TTC549 (cell line): ENCODE data around the gene RABAC1.

ENCODE experiments used
- FAIRE-seq: peaks from 2 replicates; lab custom pipeline; 2012; peaks lifted over from hg19 to GRCh38; lab: Jason Lieb, UNC

Gene RABAC1

GRCh38 chr19:41928754-41929535, 30.2 kb downstream of the RABAC1 start:
- no peak for FAIRE-seq

GRCh38 chr19:41928221-41928683, 30.9 kb downstream of the RABAC1 start, which contains the start of gene ERFL:
Gene ERFL (minus strand): TSS chr19:41928449. CDS start chr19:41912919, 15,530 bp downstream.
- no peak for FAIRE-seq

- FAIRE-seq = no peak
Observed at GRCh38 chr19:41927497-41928192, 31.5 kb downstream of the RABAC1 start.

- no peak for FAIRE-seq
Observed at GRCh38 chr19:41926763-41927496, 32.2 kb downstream of the RABAC1 start.

- no peak for FAIRE-seq
Observed at GRCh38 chr19:41926028-41926762, 32.9 kb downstream of the RABAC1 start.

GRCh38 chr19:41925208-41926003, 33.7 kb downstream of the RABAC1 start:
- no peak for FAIRE-seq

GRCh38 chr19:41924151-41925145, 34.7 kb downstream of the RABAC1 start:
- no peak for FAIRE-seq

- FAIRE-seq = no peak
Observed at GRCh38 chr19:41923045-41923788, 35.9 kb downstream of the RABAC1 start.

- no peak for FAIRE-seq
Observed at GRCh38 chr19:41922585-41922984, 36.5 kb downstream of the RABAC1 start.

- FAIRE-seq = no peak
Observed at GRCh38 chr19:41921577-41922576, 37.2 kb downstream of the RABAC1 start.

- FAIRE-seq = no peak
Observed at GRCh38 chr19:41920882-41921576, 38.1 kb downstream of the RABAC1 start.

GRCh38 chr19:41919948-41920712, 39.0 kb downstream of the RABAC1 start:
- no peak for FAIRE-seq

- FAIRE-seq = no peak
Observed at GRCh38 chr19:41918653-41919244, 40.4 kb downstream of the RABAC1 start.

GRCh38 chr19:41918095-41918494, 41.0 kb downstream of the RABAC1 start:
- FAIRE-seq = no peak

GRCh38 chr19:41917676-41918075, 41.4 kb downstream of the RABAC1 start:
- FAIRE-seq = no peak

- no peak for FAIRE-seq
Observed at GRCh38 chr19:41915776-41916414, 43.2 kb downstream of the RABAC1 start.
